HepG2 (cell line): ENCODE measurements around the gene PSMA7. TPM values are rescaled to one million over a fixed set of nuclear protein-coding genes. Genes with fewer than 3 reads are reported as not detected.

Experiments used
- JUND ChIP-seq: sonication (generic); formaldehyde crosslinking; IDR thresholded peaks from 2 replicates; pipeline ENCODE4 v1.8.0; 2022; ENCODE audit warnings: mild to moderate bottlenecking, missing genetic modification reagents
- MTA1 ChIP-seq: sonication (generic); formaldehyde crosslinking; IDR thresholded peaks from 2 replicates; pipeline ENCODE4 v1.4.0; 2020; ENCODE audit warnings: missing genetic modification reagents, mild to moderate bottlenecking, borderline replicate concordance
- ZMYM4 ChIP-seq: sonication (generic); formaldehyde crosslinking; IDR thresholded peaks from 2 replicates; pipeline ENCODE4 v1.8.1; 2023; ENCODE audit warnings: mild to moderate bottlenecking, missing genetic modification reagents
- ZNF136 ChIP-seq: sonication (generic); formaldehyde crosslinking; IDR thresholded peaks from 2 replicates; pipeline ENCODE4 v1.8.1; 2022; ENCODE audit warnings: low read depth, mild to moderate bottlenecking, moderate library complexity, missing genetic modification reagents
- ZNF230 ChIP-seq: sonication (generic); formaldehyde crosslinking; IDR thresholded peaks from 2 replicates; pipeline ENCODE4 v1.4.0; 2020; ENCODE audit warnings: mild to moderate bottlenecking, missing genetic modification reagents
- ZNF703 ChIP-seq: sonication (generic); formaldehyde crosslinking; IDR thresholded peaks from 2 replicates; pipeline ENCODE4 v1.5.1; 2020; ENCODE audit warnings: missing genetic modification reagents, mild to moderate bottlenecking, moderate library complexity, borderline replicate concordance
- polyA plus RNA-seq, 8 experiments: library from polyadenylated mRNA; depleted of rRNA in 3 of 8; stranded (reverse) in 7 of 8; unstranded in 1 of 8; fragments of >200 nt; fragmentation: Illumina TruSeq in 4 of 8; extraction: Trizol in 4 of 8; gene quantifications; 2 replicates each; pipeline versions ENCODE4 v1.2.1 to v1.2.3, GENCODE V29; 2011 to 2016; ENCODE audit warnings: low read depth in 4 of 8, missing spikeins in 1 of 8, mixed read lengths in 1 of 8; ENCODE audit not compliant: insufficient read depth in 1 of 8
- total RNA-seq, 5 experiments: library from RNA; depleted of rRNA; stranded (reverse); fragments of >200 nt; fragmentation: Illumina TruSeq; extraction: Trizol; gene quantifications; 2 replicates each; pipeline ENCODE4 v1.2.3, GENCODE V29; 2016; ENCODE audit warnings: low read depth in 1 of 5
- TF ChIP-seq, protein P1 (sequence below): sonication (generic); formaldehyde crosslinking; IDR thresholded peaks from 2 replicates; pipeline ENCODE4 v1.9.0; 2021; ENCODE audit warnings: missing genetic modification reagents, borderline replicate concordance
- TF ChIP-seq, protein P2 (sequence below): sonication (generic); formaldehyde crosslinking; IDR thresholded peaks from 2 replicates; pipeline ENCODE4 v1.5.0; 2020; ENCODE audit warnings: mild to moderate bottlenecking, missing genetic modification reagents
- TF ChIP-seq, protein P3 (sequence below), 2 experiments: fragments of 450-650 bp in 1 of 2; sonication (generic) in 1 of 2; formaldehyde crosslinking; IDR thresholded peaks; 2 replicates each; pipeline versions ENCODE4 v1.5.0 to v1.8.0; 2020 to 2022; ENCODE audit warnings: mild to moderate bottlenecking in 1 of 2, missing genetic modification reagents in 1 of 2
- TF ChIP-seq, protein P4 (sequence below): sonication (generic); formaldehyde crosslinking; IDR thresholded peaks from 2 replicates; pipeline ENCODE4 v1.5.0; 2020; ENCODE audit warnings: missing genetic modification reagents
- TF ChIP-seq, protein P5 (sequence below): sonication (generic); formaldehyde crosslinking; IDR thresholded peaks from 2 replicates; pipeline ENCODE4 v1.4.0; 2020; ENCODE audit warnings: missing genetic modification reagents, low read depth, mild to moderate bottlenecking, borderline replicate concordance
- TF ChIP-seq, protein P6 (sequence below): IDR thresholded peaks from 2 replicates; pipeline ENCODE4 v1.6.1; 2016; ENCODE audit warnings: mild to moderate bottlenecking

The PSMA7 gene
- total and polyA plus RNA-seq, 2 of the 13 experiments (the other 11 are each of a cell fraction or from before 2014, with no cell fraction given) = 531 to 631 TPM

DNA sequence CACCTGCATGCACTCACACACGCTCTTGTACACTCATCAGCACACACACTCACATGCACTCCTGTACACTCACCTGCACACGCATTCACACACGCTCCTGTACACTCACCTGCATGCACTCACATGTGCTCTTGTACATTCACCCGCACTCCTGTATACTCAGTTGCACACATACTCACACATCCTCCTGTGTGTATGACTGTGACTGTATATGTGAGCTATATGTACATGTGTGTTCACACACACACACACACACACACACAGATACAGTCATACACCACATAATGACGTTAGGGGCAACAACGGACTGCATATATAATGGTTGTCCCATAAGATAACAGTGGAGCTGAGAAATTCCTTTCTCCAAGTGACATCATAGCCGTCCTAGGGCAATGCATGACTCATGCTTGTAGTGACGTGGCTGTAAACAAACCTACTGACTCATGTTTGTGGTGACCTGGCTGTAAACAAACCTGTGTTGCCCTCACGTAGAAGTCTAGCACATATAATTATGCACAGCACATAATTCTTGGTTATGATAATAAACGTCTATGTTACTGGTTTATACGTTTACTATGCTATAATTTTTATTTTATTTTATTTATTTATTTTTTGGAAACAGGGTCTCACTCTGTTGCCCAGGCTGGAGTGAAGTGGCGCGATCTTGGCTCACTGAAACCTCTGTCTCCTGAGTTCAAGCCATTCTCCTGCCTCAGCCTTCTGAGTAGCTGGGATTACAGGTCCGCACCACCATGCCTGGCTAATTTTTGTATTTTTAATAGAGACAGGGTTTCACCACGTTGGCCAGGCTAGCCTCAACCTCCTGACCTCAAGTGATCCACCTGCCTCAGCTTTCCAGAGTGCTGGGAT, 54.7 kb downstream of the PSMA7 start (continued):
- TF ChIP-seq ZNF136 (no peak), ZMYM4 (no peak), ZNF703 (CRISPR knock-in tag) (no peak), JUND (CRISPR knock-in tag) (peak; percentile 89), MTA1 (CRISPR knock-in tag) (0 out of 2 replicates have a peak, but pooled peaks have one; percentile 15), ZNF230 (CRISPR knock-in tag) (no peak)
- TF ChIP-seq, protein P1, sequence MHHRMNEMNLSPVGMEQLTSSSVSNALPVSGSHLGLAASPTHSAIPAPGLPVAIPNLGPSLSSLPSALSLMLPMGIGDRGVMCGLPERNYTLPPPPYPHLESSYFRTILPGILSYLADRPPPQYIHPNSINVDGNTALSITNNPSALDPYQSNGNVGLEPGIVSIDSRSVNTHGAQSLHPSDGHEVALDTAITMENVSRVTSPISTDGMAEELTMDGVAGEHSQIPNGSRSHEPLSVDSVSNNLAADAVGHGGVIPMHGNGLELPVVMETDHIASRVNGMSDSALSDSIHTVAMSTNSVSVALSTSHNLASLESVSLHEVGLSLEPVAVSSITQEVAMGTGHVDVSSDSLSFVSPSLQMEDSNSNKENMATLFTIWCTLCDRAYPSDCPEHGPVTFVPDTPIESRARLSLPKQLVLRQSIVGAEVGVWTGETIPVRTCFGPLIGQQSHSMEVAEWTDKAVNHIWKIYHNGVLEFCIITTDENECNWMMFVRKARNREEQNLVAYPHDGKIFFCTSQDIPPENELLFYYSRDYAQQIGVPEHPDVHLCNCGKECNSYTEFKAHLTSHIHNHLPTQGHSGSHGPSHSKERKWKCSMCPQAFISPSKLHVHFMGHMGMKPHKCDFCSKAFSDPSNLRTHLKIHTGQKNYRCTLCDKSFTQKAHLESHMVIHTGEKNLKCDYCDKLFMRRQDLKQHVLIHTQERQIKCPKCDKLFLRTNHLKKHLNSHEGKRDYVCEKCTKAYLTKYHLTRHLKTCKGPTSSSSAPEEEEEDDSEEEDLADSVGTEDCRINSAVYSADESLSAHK (CRISPR knock-in tag) = no peak
- TF ChIP-seq, protein P2, sequence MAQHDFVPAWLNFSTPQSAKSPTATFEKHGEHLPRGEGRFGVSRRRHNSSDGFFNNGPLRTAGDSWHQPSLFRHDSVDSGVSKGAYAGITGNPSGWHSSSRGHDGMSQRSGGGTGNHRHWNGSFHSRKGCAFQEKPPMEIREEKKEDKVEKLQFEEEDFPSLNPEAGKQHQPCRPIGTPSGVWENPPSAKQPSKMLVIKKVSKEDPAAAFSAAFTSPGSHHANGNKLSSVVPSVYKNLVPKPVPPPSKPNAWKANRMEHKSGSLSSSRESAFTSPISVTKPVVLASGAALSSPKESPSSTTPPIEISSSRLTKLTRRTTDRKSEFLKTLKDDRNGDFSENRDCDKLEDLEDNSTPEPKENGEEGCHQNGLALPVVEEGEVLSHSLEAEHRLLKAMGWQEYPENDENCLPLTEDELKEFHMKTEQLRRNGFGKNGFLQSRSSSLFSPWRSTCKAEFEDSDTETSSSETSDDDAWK (CRISPR knock-in tag) = no peak
- TF ChIP-seq, protein P3, sequence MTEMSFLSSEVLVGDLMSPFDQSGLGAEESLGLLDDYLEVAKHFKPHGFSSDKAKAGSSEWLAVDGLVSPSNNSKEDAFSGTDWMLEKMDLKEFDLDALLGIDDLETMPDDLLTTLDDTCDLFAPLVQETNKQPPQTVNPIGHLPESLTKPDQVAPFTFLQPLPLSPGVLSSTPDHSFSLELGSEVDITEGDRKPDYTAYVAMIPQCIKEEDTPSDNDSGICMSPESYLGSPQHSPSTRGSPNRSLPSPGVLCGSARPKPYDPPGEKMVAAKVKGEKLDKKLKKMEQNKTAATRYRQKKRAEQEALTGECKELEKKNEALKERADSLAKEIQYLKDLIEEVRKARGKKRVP (CRISPR knock-in tag; IDR thresholded peaks at IDR 0.05) = peak in 1 of 2 experiments; percentile 88; a peak in 2 of 4 replicates
- TF ChIP-seq, protein P4, sequence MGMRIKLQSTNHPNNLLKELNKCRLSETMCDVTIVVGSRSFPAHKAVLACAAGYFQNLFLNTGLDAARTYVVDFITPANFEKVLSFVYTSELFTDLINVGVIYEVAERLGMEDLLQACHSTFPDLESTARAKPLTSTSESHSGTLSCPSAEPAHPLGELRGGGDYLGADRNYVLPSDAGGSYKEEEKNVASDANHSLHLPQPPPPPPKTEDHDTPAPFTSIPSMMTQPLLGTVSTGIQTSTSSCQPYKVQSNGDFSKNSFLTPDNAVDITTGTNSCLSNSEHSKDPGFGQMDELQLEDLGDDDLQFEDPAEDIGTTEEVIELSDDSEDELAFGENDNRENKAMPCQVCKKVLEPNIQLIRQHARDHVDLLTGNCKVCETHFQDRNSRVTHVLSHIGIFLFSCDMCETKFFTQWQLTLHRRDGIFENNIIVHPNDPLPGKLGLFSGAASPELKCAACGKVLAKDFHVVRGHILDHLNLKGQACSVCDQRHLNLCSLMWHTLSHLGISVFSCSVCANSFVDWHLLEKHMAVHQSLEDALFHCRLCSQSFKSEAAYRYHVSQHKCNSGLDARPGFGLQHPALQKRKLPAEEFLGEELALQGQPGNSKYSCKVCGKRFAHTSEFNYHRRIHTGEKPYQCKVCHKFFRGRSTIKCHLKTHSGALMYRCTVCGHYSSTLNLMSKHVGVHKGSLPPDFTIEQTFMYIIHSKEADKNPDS = no peak
- TF ChIP-seq, protein P5, sequence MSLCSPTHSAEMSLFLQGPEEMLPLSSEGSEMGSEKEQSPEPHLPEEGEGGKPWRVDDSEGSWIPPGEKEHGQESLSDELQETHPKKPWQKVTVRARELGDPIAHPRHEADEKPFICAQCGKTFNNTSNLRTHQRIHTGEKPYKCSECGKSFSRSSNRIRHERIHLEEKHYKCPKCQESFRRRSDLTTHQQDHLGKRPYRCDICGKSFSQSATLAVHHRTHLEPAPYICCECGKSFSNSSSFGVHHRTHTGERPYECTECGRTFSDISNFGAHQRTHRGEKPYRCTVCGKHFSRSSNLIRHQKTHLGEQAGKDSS = 0 out of 2 replicates have a peak, but pooled peaks have one; percentile 38
- TF ChIP-seq, protein P6, sequence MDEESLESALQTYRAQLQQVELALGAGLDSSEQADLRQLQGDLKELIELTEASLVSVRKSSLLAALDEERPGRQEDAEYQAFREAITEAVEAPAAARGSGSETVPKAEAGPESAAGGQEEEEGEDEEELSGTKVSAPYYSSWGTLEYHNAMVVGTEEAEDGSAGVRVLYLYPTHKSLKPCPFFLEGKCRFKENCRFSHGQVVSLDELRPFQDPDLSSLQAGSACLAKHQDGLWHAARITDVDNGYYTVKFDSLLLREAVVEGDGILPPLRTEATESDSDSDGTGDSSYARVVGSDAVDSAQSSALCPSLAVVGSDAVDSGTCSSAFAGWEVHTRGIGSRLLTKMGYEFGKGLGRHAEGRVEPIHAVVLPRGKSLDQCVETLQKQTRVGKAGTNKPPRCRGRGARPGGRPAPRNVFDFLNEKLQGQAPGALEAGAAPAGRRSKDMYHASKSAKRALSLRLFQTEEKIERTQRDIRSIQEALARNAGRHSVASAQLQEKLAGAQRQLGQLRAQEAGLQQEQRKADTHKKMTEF (CRISPR knock-in tag) = no peak
